Measurements from ENCODE around the gene CFAP119. TPM values are rescaled to one million over a fixed set of nuclear protein-coding genes. Genes with fewer than 3 reads are reported as not detected.

The CFAP119 gene
- polyA plus RNA-seq, 10 donors, result 0.42 to 2.0 (median 1.8) TPM

DNA sequence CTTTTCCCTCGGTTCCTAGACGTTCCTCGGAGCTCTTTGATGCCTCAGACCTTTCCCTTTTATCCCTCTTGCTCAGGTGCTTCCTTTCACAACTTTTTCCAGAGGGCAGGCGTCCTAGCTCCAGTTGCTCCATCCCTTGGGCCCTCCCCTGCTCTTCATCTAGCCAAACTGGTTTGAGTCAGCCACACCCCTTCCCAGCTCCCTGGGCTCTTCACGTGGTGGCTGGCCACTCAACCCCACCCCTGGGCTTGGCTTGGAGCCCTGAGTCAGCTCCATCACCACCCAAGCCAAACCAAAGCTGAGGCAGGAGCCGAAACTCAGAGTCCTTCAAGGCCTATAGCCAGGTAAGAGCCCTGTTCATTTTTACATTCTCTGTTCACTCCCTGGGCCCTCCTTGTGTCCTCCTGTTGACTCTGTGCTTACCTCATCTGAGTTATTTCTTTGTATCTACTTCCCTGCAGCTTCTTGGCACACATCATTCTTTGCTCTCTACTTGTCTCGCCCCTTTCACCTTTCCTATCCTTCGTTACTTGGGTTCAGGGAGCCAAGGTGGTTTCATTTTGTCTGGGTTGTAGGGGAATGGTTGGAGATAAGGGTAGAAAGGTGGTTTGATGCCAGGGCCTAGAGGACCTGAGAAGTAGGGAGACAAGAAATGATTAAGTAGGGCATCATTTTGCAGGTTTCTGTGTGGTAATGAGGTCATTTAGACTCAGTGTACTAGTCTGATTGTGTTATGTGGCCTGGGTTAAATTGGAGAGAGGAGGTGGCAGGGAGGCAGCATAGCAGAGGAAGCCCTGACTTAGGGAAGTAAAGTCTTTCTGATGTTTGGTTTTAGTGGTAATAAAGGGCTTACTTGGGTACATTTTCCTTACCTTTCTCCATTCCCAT, 21.3 kb downstream of the CFAP119 start:
- DNase-seq, result peak in 1 of 3 donors; percentile 40

DNA sequence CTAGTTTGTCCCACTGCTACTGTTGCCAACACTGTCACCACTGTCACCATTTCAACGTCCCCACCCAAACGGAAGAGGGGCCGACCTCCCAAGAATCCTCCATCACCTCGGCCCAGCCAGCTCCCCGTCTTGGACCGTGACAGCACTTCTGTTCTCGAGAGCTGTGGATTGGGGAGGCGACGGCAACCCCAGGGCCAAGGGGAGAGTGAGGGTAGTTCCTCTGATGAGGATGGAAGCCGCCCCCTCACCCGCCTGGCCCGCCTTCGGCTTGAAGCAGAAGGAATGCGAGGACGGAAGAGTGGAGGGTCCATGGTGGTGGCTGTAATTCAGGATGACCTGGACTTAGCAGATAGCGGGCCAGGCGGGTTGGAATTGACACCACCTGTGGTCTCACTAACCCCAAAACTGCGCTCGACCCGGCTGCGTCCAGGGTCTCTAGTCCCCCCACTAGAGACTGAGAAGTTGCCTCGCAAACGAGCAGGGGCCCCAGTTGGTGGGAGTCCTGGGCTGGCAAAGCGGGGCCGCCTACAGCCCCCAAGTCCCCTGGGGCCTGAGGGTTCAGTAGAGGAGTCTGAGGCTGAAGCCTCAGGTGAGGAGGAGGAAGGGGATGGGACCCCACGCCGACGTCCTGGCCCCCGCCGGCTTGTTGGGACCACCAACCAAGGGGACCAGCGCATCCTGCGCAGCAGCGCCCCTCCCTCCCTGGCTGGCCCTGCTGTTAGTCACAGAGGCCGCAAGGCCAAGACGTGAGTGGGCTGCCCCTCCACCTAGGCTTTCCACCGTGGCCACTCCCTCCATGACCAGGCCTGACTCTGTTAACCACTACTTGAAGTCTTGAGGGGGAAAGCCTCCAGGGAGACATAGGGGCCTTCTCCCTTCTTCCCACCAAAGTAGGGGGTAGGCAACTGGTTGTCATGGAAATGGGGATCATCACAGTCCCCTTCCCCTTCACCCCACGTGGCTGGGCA, 22.6 kb downstream of the CFAP119 start:
- no peak for DNase-seq

DNA sequence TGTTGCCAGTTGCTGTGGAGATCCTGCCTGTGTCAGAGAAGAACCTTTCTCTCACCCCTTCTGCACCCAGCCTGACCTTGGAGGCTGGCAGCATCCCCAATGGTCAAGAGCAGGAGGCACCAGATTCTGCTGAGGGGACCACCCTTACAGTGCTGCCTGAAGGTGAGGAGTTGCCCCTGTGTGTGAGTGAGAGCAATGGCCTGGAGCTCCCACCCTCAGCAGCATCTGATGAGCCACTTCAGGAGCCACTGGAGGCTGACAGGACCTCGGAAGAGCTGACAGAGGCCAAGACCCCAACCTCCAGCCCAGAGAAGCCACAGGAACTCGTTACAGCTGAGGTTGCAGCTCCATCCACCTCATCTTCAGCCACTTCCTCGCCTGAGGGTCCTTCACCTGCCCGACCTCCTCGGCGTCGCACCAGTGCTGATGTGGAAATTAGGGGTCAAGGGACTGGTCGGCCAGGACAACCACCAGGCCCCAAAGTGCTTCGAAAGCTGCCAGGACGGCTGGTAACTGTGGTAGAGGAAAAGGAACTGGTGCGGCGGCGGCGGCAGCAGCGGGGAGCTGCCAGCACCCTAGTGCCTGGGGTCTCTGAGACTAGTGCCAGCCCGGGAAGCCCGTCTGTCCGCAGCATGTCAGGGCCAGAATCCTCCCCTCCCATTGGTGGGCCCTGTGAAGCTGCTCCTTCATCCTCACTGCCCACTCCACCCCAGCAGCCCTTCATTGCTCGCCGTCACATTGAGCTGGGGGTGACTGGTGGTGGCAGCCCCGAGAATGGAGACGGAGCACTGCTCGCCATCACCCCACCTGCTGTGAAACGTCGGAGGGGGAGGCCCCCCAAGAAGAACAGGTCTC, 23.8 kb downstream of the CFAP119 start:
- DNase-seq, result no peak

DNA sequence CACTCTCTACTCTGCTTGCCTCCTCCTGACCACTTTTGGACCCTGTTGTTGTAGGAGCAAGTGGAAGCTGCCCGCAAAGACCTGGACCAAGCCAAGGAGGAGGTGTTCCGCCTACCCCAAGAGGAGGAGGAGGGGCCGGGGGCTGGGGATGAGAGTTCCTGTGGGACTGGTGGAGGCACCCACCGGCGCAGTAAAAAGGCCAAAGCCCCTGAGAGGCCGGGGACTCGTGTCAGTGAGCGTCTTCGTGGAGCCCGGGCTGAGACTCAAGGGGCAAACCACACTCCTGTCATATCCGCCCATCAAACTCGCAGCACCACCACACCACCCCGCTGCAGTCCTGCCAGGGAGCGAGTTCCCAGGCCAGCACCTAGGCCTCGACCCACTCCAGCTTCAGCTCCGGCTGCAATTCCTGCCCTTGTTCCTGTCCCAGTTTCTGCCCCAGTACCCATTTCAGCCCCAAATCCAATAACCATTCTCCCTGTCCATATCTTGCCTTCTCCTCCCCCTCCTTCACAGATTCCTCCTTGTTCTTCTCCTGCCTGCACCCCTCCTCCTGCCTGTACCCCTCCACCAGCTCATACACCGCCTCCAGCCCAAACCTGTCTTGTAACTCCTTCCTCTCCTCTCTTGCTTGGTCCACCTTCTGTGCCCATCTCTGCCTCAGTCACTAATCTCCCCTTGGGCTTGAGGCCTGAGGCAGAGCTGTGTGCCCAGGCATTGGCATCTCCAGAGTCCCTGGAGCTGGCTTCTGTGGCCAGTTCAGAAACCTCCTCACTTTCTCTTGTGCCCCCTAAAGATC, 24.7 kb downstream of the CFAP119 start:
- DNase-seq, result no peak

DNA sequence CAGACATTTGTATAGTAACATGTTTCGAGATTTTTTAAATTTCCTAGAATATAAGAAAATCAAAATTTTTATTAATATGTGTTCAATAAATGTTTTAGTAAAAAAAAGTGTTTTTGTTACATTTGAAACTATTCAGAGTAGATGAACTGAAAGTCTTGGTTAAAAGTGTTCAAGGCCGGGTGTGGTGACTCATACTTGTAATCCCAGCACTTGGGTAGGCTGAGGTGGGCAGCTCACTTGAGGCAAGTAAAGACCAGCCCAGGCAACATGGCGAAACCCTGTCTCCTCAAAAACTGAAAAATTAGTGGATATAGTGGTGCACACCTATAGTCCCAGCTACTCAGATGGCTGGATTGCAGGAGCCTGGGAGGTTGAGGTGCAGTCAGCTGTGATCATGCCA, 30.5 kb downstream of the CFAP119 start:
- no peak for DNase-seq

DNA sequence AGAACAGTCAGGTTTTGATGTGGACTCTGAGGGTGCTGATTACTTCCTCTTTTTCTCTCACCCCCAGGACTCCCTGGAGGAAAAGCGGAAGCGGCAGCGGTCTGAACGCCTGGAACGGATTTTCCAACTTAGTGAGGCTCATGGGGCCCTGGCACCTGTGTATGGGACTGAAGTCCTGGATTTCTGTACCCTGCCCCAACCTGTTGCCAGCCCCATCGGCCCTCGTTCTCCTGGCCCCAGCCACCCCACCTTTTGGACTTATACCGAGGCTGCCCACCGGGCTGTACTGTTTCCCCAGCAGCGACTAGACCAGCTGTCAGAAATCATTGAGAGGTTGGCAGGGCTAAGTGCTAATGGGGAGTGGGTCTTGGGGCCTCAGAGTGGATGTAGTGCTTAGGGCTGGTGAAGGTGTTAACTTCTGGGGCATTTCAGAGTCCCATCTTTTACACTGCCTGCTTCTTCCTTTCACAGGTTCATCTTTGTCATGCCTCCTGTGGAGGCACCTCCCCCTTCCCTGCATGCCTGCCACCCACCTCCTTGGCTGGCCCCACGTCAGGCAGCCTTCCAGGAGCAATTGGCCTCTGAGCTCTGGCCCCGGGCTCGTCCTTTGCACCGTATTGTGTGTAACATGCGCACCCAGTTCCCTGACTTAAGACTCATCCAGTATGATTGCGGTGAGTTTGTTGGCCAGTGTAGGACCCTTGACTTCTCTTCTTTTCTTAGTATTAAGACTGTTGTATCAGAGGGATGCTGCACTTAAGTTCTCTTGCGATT, 32.8 kb downstream of the CFAP119 start:
- no peak for DNase-seq

DNA sequence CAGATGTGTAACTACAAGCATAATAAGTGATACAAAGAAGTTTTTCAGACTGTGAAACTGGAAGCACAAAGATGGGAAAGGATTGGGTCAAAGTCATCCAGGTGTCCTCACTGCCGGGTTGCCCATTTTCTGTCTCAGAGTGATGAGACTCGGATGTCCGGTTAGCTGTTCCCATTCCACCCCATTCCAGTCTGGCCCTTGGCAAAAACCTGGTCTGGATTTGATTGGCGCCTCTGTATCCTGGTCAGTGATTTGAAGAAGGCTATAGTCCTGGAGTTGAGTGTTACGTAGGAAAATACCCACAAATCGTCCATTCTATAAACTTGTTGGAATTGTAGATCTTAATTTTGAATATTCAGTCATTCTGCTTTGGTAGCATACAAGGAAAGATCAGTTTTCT, 33.5 kb downstream of the CFAP119 start:
- DNase-seq, result no peak

DNA sequence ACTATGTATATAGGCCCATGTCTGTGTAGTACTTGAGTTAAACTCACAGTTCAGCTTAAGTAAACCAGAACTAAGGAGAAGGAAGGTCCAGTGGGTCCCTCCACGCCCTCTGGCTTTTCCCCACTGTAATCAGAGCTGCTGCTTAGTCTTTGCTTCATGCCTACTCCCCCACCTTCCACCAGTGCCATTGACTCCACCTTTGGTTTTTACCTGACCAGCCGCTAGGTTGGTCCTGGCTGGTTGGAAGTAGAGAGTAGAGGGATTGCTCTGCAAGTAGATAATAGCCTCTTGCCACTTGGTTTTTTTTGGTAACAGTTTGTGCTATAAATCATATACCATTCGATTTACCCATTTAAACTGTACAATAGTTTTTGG, 36.5 kb downstream of the CFAP119 start:
- DNase-seq, result no peak

DNA sequence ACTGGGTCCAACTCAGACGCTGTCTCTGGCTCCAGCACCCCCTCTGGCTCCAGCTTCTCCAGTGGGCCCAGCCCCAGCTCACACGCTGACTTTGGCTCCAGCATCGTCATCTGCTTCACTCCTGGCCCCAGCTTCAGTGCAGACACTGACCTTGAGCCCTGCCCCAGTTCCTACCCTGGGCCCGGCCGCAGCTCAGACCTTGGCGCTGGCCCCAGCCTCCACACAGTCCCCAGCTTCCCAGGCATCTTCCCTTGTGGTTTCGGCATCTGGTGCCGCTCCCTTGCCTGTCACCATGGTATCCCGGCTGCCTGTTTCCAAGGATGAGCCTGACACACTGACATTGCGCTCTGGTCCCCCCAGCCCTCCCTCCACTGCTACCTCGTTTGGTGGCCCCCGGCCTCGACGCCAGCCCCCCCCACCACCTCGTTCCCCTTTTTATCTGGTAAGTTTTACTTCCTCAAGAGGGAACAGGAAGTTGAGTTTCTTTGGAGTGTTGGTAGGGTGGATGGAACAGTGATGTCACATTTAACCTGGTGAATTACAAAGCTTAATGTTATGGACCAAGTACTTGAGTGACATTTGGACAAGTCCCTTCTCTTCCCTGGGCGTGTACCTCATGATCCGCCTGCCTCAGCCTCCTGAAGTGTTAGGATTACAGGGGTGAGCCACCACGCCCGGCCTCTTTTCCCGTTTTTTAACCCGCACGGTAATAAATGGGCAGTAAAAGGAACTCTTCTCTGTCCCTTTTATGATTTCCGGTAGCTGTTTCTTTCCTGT, 37.0 kb downstream of the CFAP119 start:
- DNase-seq, result peak in 1 of 3 donors; percentile 38

DNA sequence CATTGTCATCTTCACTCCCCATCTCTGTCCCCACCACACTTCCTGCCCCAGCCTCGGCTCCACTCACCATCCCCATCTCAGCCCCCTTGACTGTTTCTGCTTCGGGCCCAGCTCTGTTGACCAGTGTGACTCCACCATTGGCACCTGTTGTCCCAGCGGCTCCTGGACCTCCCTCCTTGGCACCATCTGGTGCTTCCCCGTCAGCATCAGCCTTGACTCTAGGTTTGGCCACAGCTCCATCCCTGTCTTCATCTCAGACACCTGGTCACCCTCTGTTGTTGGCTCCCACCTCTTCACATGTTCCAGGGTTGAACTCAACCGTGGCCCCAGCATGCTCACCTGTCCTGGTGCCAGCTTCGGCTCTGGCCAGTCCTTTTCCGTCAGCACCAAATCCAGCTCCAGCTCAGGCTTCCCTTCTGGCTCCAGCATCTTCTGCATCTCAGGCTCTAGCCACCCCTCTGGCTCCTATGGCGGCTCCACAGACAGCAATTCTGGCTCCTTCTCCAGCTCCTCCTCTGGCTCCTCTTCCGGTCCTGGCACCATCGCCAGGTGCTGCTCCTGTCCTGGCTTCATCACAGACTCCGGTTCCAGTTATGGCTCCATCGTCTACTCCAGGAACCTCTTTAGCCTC, 38.0 kb downstream of the CFAP119 start:
- no peak for DNase-seq

DNA sequence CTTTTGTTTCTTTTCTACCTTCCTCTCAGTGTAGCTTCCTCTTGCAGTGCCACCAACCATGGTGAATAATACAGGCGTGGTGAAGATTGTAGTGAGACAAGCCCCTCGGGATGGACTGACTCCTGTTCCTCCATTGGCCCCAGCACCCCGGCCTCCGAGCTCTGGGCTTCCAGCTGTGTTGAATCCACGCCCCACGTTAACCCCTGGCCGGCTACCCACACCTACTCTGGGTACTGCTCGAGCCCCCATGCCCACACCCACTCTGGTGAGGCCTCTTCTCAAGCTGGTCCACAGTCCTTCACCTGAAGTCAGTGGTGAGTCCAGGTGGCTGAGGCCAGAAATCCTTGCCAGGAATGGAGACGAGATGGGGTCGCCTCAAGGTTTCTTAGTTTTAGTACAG, 38.9 kb downstream of the CFAP119 start:
- no peak for DNase-seq

DNA sequence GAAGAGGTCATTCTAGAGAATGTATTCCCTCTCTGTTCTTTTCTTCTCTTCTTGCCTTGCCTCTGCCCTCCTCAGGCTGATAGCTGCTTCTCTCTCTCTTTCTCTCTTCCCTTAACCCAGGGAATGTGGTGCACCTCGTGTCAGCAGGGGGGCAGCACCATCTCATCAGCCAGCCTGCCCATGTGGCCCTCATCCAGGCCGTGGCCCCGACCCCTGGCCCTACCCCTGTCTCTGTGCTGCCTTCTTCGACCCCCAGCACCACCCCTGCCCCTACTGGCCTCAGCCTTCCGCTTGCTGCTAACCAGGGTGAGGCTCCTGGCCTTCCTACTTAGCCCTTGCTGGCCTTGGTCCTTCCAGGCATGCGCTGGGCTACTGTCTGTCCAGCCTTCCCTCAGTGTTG, 39.4 kb downstream of the CFAP119 start:
- DNase-seq, result no peak

DNA sequence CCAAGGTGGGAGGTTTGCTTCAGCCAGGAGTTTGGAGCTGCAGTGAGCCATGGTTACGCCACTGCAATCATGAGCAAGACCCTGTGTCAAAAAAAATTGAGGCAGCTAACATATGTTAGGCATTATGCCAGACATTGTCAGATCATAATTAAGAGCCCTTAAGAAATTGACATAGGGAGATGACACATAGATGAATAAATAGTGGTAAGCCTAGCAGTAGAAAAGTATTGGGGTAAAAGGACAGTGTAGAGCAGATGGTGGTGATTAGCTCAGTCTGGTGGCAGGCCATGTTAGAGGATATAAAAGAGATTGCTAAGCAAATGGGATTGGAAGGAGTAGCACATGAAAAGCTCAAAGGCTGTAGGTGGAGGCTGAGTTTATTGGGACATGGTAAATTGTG, 40.3 kb downstream of the CFAP119 start:
- no peak for DNase-seq

DNA sequence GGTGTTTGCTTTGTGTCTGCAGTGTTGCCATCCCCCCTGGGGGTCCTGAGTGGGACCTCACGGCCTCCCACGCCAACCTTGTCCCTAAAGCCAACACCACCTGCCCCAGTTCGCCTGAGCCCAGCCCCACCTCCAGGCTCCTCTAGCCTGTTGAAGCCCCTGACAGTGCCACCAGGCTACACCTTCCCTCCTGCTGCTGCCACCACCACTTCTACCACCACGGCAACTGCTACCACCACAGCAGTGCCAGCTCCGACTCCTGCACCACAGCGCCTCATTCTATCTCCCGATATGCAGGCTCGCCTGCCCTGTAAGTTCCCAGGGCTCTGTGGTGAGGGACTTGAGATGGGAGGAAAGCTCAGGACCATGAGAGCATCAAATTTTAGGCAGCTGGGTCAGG, 40.7 kb downstream of the CFAP119 start:
- DNase-seq, result no peak

DNA sequence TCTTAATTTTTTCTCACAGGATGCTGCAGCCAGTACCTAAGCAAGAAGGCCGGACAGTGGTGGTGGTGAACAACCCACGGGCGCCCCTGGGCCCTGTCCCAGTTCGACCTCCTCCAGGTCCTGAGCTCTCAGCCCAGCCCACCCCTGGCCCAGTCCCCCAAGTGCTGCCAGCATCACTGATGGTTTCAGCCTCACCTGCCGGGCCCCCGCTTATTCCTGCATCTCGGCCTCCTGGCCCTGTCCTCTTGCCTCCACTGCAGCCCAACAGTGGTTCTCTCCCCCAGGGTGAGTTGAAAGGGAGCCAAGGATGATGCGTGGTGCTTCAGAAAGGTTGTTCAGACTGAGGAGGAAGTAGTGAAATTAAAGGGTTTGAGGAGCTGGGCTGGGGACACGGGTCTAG, 41.2 kb downstream of the CFAP119 start:
- DNase-seq, result no peak

DNA sequence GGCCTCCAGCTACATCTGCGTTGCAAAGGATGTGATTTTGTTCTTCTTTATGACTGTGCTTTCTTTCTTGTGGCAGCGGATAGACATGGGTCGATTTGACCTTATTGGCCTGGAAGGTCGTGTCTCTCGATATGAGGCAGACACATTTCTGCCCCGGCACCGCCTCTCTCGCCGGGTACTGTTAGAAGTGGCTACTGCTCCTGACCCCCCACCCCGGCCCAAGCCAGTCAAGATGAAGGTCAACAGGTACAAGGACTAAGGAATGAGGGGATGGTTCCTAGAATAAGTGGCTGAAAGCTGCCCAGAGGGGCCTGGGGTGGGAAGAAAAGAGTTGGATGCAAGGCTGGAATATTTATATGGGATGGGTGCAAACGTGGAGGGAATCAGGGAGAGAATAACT, 41.8 kb downstream of the CFAP119 start:
- DNase-seq, result no peak

DNA sequence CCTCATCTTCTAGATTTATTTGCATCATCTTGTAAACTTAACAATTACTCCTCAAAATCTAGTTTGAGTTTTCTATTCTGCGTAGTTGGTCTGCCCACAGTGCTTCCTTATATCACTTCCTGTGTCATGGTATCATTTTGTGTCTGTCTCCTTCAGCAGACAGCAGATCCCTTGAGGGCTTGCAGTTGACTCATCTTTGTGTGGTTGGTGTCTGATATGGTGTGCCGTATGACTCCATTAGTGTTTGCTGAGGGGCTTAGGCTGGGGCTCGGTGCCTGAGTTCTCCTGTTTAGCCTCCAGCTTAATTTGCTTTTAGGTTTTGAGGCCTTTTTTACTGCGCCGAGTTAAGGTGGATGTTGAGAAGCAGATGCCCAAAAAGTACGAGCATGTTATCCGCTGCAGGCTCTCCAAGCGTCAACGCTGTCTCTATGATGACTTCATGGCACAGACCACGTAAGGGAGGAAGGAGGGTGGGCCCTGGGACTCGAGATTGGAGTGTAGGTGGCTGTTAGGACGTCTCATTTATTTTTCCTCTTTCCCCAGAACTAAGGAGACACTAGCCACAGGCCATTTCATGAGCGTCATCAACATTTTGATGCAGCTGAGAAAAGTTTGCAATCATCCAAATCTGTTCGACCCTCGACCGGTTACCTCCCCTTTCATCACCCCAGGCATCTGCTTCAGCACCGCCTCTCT, 46.0 kb downstream of the CFAP119 start:
- DNase-seq, result no peak

DNA sequence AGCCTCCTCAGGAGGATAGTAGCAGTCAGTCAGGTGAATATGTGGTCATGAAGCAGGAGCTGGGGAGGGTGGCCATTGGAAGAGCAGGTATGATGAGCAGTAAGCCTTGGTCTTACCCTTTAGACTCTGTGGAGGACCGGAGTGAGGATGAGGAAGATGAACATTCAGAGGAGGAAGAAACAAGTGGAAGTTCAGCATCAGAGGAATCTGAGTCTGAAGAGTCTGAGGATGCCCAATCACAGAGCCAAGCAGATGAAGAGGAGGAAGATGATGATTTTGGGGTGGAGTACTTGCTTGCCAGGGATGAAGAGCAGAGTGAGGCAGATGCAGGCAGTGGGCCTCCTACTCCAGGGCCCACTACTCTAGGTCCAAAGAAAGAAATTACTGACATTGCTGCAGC, 50.1 kb downstream of the CFAP119 start:
- no peak for DNase-seq
